GM21825 (cell line): ENCODE results near the gene MLH3.
A peak's percentile ranks its signal among the peaks of the same experiment; 100 is the strongest.

Experiments used
- ATAC-seq: cut with Tn5 transposase; IDR thresholded peaks from one replicate; pipeline ENCODE4 v1.9.1; 2021; ENCODE audit warnings: mild to moderate bottlenecking, moderate library complexity; ENCODE audit not compliant: unreplicated experiment

Gene MLH3

DNA sequence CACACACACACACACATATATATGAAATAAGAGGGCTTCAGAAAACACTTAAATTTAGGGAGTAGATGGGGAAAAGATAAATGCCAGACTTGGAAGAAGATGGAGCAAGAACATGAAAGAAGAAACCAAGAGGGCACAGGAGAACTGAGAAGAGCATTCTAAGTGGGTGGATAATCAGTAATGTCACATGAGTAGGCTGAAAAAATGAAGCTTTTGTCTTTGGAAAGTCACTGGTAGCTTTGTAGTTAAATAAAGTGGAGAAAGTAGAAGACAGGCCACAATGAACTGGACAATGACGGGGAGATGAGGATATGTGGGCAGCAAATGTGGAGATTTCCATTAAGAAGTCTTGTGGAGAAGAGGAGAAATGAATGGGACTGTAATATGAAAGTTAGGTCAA lies 15.9 kb upstream of the MLH3 start:
- ATAC-seq: no peak

GRCh38 chr14:75066691-75067090 lies 15.4 kb upstream of the MLH3 start:
- ATAC-seq: no peak

DNA sequence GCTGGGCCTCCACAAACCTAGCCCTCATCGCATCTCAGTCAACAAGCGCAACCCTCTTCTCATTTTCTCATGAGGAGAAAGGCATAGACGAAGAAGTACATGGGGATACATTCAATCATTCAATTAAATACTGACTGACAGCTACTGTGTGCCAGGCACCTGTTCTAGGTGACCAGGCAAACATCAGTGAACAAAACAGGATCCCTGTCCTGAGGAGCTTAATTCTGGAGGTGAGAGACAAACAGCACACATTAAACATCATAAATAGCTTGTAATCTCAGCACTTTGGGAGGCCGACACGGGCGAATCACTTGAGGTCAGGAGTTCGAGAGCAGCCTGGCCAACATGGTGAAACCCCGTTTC lies 12.9 kb upstream of the MLH3 start:
- ATAC-seq: no peak

DNA sequence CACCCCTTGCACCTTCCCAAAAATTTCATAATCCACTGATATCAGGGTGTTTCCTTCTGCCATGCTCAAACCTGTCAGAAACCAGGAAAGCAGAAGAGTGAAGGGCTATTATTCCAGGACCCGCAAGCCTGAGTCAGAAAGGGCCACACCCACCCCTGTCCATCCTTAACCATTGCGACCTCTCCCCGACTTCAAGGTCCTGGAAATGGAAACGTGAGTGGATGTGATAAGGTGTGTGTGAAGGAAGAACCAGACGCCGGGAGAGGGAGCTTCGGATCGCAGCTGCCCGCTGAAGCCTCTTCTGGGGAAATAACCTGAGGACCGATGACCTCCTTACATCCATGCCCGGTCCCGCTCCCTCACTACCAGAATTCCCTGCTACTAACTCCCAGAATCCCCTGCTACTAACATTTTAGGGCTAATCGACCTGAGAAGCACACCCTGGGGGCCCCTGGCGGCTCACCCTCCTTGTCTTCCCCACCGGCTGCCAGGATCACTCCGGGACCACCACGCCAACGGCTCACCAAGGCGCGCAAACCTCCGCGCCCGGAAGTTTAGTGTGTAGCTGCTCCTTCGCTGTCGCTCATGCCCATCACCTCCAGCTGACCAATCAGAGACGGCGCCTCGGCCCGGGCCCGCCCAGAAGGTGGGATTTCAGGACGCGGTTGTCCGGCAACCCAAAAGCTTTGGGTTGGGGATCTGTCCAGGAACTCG lies 12.4 kb upstream of the MLH3 start, which contains the start of gene ACYP1:
Gene ACYP1, minus strand, starts transcription at position 534 of the 714 bp plus-strand sequence. Its CDS starts 471 bp downstream, at position 63.
- peak; percentile 94 for ATAC-seq

DNA sequence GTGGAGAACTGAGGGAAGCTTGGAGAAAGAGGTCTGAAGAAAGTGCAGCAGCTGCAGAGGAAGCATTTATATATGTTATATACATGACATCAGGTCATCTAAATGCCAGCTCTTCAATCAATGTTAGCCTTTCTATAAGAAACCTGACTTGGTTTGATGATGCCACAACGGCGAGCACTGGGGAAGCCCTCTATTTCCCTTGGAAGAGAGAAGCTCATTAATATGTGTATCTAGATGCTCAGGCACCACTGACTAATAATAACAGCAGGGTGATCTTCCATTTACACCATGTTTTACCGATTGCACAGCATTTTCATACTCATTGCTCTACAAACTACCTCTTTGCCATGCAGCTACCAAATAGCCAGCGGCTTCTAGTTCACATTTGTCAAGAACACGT lies 11.7 kb upstream of the MLH3 start:
- ATAC-seq: no peak

- no peak for ATAC-seq
Observed at GRCh38 chr14:75060420-75060819, 9.2 kb upstream of the MLH3 start.

DNA sequence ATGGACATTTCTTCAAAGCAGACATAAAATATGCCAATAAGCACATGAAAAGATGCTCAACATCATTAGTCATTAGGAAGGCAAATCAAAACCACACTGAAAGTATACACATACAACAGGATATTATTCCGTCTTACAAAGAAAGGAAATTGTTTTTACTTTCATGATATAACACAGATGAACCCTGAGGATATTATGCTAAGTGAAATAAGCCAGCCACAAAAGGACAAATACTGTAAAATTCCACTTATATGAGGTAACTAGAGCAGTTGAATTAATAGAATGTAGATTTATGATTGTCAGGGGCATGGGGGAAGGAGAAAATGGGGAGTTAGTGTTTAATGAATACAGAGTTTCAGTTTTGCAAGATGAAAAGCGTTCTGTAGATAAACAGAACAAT lies 8.4 kb upstream of the MLH3 start:
- no peak for ATAC-seq

DNA sequence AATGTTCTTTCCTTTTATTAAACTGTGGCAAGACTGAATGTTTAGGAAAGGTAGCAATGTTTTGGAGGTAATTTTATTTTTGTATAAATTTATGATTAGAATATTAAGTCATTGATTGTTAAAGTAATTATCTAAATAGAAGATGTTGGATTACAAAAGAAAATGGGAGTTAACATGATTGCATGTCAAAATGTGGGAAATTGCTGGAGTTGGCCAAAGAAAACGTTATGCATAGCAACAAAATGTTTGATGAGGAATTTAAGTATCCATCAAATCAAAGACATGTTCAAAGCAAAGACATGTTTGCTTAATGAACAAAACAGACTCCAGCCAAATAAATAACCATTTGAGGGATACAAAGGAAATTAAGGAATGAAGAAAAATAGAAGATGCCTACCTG lies 3.2 kb upstream of the MLH3 start:
- ATAC-seq: no peak

DNA sequence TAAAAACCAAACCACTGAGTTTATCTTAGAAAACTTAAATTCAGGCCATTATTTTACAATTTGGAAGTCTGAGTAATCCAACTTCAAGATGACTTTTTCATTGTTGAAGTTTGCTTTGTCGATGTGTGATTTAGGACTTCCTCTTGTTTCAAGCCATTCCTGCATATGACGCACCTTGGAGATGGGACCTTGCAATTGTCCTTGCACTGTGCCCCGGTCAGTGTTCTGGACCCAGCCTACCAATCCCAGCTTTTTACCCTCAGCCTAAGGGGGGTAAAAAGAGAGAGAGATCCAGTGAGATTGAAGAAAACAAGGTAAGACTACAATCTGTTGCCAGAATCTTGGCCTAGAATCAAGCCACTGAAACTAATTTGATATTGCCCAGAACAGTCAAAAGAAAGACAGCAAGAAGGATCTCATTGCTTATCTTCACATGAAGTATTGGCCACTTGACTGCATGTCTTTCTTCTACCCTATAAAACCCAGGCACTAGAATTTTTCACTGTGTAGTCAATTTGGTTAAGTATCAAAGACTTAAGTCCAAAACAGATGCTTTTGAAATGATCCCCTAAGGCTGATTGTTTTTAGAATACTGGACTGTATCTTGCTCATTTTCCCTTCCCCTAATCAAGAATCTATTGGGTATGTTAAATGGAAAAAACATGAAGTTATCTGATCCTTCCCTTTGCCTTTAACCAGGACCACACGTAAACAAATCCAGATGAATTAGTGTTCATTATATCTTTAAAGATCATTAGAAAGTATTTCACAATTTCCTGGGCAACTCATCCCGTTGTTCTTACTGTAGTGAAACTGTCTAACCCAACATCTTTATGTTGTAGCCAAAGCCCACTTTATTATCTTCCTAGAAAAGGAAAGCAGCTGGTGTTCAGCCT lies 2.4 kb upstream of the MLH3 start:
- ATAC-seq: no peak

GRCh38 chr14:75051556-75051899 lies 261 bp upstream of the MLH3 start:
- ATAC-seq: no peak

- no peak for ATAC-seq
Observed at GRCh38 chr14:75049731-75050201, 1.5 kb downstream of the MLH3 start.

DNA sequence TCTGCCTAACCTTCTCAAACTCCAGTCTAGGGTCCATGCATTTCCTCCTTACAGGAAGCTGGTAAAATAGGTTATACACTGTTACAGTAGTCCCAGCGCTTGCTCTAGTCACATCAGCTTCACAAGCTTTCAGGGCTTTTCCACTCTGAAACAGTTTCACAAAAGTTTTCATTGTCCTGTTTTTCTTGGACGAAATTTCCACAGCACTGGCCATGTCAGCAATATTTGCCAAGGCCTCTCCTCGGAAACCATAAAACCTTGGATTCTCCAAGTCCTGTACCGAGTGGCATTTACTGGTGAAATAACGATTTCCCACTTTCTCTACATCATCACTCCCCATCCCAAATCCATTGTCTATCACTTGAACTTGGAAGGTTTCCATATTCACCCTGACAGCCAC lies 2.1 kb downstream of the MLH3 start:
- no peak for ATAC-seq

DNA sequence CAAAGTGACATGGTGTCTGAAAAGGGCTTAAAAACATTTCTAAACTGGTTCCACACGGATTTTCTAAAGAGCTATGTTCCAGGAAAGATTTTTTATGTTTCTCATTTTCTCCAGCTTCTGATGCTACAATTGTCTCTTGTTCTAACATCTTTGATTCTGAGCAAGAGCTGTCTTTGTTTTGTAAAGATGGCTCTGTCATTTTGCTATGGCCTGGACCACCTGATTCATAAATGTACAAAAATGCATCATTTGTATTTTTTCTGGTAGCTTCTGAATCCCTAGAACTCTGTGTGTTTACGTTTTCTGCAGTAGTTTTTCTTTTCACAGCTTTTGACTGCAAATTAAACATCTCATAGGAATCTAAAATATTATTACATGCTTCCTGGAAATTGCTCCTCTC lies 3.2 kb downstream of the MLH3 start:
- ATAC-seq: no peak

DNA sequence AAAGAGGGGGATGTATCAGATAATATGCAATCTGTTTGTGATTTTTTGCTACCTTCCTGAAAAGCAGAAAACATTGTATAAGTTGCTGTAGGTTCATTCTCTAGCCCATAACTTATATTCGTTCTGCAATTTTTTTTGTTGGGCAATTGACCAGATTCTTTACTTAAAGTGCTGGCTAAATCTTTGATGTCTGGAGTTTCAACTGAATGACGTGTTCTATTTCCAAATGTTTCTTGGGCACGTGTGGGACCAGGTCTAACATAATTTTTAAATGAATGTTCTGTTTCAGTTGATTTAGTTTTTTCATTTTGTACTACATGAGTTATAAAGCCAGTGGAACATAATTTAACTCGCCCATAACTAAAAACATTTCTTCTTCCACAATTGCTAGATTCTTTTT lies 3.8 kb downstream of the MLH3 start:
- no peak for ATAC-seq

DNA sequence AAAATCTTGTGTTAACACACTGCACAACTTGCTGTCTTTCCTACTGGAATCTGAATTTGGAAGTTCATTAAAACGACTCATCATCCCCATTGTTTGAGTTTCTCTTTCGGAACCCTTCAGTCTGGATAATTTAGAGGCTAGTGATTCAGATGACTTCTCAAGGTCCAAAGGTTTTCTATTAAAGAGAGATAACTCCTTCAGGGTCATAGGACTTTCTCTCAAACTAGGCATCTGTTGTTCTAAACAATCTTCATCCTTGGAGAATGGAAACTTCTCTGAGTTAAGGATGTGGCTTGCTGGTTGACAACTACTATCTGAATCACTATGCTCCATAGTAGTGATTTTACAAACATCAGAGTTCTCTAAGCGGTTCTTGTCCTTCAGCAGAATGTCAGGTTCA lies 4.4 kb downstream of the MLH3 start:
- ATAC-seq: no peak

GRCh38 chr14:75046275-75046674 lies 5.0 kb downstream of the MLH3 start:
- no peak for ATAC-seq

- ATAC-seq: no peak
Observed at GRCh38 chr14:75044752-75045151, 6.5 kb downstream of the MLH3 start.

- no peak for ATAC-seq
Observed at GRCh38 chr14:75044322-75044721, 6.9 kb downstream of the MLH3 start.

GRCh38 chr14:75042035-75042434 lies 9.2 kb downstream of the MLH3 start:
- no peak for ATAC-seq

DNA sequence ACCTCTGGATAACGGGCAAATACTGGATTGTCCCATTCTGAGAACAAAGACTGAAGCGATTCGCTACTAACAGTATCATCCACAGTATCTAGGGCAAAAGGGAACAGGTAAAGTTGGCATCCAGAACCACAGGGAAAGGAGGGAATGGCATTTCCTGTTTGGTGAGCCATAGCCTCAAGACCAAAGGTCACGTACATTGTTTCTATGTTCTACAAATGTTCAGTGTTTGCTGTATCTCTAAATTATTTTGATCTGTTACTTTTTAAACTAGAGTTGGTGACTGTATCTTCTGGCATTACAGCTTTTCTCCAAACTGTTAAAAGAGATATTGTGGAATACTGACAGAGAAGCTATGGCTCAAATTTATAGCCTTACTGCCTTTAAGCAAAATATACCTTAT lies 9.7 kb downstream of the MLH3 start:
- no peak for ATAC-seq

- ATAC-seq: no peak
Observed at GRCh38 chr14:75040959-75041358, 10.3 kb downstream of the MLH3 start.

- no peak for ATAC-seq
Observed at GRCh38 chr14:75040507-75040906, 10.8 kb downstream of the MLH3 start.
